GM19025 (cell line): ENCODE measurements around the gene SCEL.
"Not testable (repeated sequence)": the region's sequence is repeated elsewhere in the genome, so short reads cannot be mapped to it uniquely, and the experiment has no call there.

Experiments
- ATAC-seq: cut with Tn5 transposase; IDR thresholded peaks from one replicate; pipeline ENCODE4 v1.9.1; 2021; ENCODE audit warnings: mild to moderate bottlenecking, low read depth, moderate library complexity; ENCODE audit not compliant: unreplicated experiment

The SCEL gene

DNA sequence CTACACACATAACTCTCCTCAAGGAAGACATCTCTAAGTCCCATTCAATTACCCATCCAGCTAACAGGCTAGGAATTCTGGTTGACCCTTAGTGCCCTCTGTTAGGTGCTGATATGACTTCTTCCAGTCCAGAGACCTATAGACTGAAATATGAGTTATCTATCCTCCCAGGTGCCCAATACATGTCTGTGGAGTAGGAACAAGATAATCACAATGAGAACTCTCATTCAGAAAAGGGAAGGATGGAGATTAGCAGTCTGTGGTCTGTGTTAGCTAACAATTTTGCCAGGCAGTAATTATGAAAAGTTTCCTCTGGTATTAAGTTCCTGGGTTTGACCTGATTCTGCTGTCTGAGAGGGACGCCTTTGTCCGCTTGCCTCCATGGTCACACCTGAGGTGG is 117.8 kb downstream of the SCEL start:
- ATAC-seq, result no peak

DNA sequence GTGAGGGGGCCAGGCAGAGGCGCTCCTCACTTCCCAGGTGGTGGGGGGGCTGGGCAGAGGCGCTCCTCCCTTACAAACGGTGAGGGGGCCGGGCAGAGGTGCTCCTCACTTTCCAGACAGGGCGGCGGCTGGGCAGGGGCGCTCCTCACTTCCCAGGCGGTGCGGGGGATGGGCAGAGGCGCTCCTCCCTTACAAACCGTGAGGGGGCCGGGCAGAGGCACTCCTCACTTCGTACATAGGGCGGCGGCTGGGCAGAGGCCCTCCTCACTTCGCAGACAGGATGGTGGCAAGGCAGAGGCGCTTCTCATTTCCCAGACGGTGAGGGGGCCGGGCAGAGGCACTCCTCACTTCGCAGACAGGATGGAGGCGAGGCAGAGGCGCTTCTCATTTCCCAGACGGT is 124.5 kb downstream of the SCEL start:
- not testable (repeated sequence) for ATAC-seq

DNA sequence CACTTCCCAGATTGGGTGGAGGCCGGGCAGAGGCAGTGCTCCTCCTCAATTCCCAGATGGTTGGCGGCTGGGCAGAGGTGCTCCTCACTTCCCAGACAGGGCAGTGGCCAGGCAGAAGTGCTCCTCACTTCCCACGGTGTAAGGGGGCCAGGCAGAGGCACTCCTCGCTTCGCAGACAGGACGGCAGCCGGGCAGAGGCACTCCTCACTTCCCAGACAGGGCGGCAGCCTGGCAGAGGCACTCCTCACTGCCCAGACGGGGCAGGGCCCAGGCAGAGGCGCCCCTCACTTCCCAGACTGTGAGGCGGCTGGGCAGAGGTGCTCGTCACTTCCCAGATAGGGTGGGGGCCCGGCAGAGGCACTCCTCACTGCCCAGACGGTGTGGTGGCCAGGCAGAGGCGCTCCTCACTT is 125.3 kb downstream of the SCEL start:
- no peak for ATAC-seq

DNA sequence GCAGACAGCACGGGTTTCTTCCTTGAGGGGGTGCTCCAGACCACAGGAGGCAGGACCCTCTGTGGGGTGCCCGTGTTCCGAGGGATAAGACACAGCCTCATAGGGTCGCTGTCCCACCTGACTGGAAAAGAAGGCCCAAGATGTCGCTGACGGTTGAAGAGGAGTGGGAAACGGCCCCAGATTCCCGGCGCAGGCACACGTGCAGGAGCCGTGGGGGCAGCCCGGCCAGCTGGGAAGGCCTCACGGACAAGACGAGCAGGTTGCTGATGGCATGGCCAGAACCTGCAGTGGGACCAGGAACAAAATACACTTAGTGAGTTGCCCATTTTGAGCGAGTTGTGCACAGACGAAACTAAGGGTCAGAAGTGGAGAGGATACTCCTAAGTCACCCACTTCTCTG is 126.8 kb downstream of the SCEL start:
- not testable (repeated sequence) for ATAC-seq

DNA sequence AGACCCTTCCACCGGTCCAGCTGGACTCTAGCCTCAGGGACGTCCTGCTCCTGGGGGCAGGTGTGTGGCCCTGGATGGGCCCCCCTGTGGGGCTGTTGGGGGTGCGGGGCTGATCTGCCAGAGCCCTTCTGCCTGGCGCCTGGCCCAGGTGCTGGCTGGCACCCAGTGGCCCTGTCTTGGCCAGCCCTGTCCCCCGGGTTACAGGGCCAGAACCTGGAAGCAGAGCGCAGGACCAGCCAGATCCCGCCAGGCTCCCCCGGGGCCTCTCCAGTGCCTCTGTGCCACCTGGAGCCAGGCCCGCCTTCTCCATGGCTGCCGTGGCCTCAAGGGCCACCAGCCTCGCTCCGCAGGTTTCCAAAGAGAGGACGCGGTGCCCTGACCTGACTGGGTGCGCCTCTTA is 127.3 kb downstream of the SCEL start:
- not testable (repeated sequence) for ATAC-seq

DNA sequence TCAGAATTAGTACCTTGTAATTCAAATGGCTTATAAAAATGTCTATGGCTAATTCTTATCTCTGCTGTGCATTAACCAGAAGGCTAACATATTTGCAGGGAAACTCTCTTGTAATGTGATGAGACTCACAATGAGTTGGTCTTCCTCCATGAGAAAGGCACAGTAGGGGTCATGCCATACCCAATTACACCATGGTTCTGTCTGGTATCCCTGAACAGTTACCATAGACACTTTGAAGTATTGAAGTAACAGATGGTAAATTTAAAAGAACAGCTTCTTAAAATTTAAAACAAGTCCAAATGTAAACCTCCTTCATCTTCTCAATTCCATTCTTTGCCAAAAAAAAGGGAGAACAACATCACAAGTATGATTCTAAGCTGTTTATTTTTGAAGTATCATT is 139.3 kb downstream of the SCEL start:
- no peak for ATAC-seq

DNA sequence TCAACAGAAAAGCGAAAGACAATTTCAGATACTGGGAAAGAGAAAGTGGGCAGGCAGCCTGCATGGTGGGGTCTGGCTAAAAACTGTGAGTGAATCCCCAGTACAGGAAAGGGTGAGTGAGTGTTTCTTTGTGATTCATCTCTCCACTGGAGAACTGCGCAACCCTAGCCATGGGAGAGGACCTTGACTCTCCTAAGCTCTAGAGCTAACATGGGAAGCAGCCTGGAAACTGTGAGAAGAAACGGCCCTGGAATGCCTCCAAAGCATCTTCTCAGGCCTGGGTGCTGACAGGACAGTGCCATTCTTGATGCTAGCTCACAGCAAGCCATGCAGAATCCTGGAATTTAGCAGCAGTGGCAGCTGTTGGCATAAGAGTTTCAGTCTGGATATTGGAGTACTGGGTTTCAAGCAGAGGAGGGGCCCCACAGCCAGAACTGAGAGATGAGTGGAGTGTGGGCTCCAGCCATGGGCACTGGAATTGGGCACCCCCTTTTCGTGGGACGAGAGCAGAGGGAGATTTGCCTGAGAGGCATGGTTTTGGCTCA is 143.3 kb downstream of the SCEL start:
- no peak for ATAC-seq

DNA sequence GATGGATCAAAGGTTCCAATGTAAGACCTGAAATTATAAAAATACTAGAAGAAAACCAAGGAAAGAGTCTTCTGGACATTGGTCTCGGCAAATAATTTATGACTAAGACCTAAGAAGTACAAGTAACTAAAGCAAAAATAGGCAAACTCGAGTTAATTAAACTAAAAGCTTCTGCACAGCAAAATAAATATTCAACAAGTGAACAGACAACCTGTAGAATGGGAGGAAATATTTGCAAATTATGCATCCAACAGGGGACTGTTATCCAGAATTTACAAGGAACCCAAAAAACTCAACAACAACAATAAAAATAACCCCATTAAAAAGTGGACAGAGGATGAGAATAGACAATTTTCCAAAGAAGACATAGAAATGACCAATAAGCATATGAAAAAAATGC is 152.3 kb downstream of the SCEL start:
- no peak for ATAC-seq

DNA sequence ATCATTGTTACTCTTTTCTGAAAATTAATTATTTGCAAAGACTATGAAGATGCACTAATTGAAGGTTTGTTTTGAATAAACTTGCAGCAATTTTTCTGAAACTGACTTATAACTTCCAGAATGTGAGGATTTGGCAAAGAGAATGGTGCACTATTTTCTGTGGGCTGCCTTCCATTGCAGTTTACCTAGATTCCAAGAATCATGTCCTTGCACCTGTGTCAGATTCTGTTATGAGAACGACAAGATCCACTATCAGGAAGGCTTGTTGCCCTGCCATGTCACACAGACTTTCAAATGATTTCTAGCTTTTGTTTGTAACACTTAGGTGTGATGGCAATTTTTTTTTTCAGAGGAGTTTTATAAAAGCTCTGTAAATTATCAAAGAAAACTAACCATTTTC is 156.4 kb downstream of the SCEL start:
- no peak for ATAC-seq

DNA sequence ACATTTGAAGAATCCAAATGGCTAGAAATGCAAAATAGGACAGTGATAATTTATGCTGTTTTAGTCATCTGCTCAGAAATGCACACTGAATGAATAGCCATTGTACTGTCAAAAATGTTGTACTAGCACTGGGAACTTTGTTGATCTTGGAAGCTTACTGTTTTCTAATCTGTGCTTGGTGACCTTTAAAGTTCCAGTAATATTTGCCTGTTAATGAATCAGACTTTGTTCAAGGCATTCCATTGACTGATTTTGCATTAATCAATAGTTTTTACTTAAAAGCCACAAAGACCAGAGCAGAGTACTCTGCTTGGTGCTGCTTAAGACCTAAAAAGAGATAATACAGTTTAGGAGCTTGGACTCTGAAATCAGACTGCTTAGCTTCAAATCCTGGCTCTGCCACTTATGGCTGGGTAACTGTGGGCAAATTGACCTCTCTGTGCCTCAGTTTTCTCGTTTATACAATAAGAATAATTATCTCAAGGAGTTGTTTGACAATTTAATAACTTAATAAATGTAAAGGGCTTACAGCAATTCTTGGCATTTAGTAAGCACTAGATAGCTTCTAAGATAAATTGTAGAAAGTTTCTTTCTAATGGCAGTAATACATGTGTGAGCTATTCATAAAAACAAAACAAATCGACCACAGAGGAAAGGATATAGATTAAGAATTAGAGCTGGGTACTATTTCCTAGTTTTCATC is 157.4 kb downstream of the SCEL start:
- ATAC-seq, result no peak

DNA sequence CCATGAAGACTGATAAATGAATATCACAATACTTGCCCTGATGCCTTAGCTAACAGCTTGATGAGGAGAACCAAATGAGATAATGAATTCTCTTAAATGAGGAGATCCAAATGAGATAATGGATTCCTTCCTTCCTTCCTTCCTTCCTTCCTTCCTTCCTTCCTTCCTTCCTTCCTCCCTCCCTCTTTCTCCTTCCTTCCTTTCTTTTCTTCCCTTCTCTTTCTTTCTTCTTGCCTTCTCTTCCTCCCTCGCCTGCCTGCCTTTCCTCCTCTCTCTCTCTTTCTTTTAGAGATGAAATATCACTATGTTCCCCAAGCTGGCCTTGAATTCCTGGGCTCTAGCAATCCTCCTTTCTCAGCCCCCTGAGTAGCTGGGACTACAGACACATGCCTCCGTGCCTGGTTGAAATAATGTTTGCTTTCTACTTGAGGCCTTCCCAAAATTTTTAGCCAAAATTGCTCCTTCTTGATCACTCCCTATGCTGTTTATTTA is 158.0 kb downstream of the SCEL start:
- ATAC-seq, result no peak
